Measurements from ENCODE around the gene NUBP1.
A peak's percentile ranks its signal among the peaks of the same experiment; 100 is the strongest.
"Not testable (repeated sequence)": the region's sequence is repeated elsewhere in the genome, so short reads cannot be mapped to it uniquely, and the experiment has no call there.

NUBP1 gene

GRCh38 chr16:10743610-10744369 is at the start of gene NUBP1:
NUBP1 (plus strand) TSS chr16:10743842; CDS start chr16:10743864, 22 bp downstream.
- DNase-seq: peak; percentile 88

DNA sequence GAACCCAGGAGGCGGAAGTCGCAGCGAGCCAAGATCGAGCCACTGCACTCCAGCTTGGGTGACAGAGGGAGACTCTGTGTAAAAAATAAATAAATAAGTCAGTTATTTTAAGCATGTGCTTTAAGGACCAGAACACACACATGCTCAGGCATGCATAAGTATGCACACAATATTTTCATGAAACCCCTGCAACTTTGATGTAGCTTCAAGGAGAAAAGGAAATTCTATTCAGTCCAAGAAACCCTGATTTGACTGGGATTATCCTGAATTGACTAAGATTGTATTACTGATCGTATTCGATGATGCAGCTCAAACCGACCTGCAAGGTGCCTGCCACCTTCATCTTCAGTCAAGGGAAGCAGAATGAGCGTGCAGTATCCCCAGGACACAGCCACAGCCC is 49.8 kb upstream of the NUBP1 start:
- no peak for DNase-seq

- DNase-seq: no peak
Measured at GRCh38 chr16:10694306-10694705, 49.3 kb upstream of the NUBP1 start.

GRCh38 chr16:10694830-10695229 is 48.8 kb upstream of the NUBP1 start, which contains the start of gene TEKT5:
TEKT5 (minus strand) TSS chr16:10694930; CDS start chr16:10694873, 57 bp downstream.
- DNase-seq: no peak

GRCh38 chr16:10699756-10700155 is 43.9 kb upstream of the NUBP1 start:
- no peak for DNase-seq

GRCh38 chr16:10708969-10709368 is 34.7 kb upstream of the NUBP1 start:
- DNase-seq: no peak

GRCh38 chr16:10728003-10728887 is 15.4 kb upstream of the NUBP1 start:
- DNase-seq: no peak

DNA sequence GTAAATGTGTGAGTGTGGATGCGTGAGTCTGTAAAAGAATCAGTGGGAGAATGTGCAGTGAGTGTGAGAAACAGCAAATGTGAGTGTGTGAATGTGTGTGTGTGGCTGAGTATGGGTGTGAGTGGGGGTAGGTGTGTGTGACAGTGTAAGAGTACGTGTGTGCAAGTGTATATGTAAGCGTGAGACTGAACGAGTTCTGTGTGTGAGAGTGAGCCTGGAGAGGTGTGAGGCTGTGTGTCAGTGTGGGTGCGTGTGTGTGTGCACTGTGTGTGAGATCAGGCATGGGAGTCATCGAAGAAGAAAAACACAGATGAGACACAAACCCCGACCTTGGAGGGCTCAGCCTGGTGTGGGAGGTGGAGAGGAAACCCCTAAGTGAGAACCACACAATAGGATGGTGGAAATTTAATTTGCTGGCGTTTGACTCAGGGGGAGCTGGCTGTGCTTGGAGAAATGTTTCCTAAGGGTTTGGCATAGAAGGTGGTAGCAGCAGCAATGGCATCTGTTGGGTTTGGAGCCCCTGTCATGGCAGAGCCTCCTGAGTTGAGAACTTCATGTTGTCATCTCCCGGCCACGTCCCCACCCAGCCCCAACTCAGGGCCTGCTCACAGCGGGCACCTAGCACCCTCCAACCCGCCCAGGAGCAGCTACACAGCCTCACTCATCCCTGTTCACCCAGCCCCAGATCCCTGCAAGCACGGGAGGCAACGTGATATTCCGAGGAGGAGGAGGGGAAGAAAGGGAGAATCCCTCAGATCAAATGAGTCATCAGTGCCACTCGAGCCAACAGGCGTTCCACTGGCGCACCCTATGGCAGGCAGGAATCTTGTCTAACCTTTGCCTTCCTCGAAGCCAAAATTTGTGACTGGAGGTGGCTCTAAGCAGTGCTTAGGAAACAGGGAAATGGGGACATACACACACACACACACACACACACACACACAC is 14.3 kb upstream of the NUBP1 start:
- no peak for DNase-seq

DNA sequence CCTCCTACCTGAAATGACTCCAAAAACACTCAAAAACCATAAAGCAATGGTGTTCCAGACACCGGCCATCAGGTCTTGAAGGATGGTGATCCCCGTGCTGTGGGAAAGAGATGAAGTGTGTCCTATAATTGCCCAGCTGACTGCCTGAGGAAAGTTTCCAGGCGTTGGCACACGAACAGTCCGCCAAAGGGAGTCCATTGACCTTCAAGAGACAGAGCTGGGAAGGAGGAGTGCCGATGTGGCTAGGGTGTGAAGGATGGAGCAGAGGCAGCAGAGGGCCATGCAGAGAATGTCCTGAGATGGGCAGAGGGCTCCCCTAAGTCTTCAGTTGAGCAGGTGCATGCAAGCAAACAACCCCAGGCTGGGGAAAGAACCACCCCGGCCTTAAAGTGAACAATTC is 11.9 kb upstream of the NUBP1 start:
- DNase-seq: no peak

GRCh38 chr16:10737068-10737625 is 6.5 kb upstream of the NUBP1 start:
- peak; percentile 8 for DNase-seq

DNA sequence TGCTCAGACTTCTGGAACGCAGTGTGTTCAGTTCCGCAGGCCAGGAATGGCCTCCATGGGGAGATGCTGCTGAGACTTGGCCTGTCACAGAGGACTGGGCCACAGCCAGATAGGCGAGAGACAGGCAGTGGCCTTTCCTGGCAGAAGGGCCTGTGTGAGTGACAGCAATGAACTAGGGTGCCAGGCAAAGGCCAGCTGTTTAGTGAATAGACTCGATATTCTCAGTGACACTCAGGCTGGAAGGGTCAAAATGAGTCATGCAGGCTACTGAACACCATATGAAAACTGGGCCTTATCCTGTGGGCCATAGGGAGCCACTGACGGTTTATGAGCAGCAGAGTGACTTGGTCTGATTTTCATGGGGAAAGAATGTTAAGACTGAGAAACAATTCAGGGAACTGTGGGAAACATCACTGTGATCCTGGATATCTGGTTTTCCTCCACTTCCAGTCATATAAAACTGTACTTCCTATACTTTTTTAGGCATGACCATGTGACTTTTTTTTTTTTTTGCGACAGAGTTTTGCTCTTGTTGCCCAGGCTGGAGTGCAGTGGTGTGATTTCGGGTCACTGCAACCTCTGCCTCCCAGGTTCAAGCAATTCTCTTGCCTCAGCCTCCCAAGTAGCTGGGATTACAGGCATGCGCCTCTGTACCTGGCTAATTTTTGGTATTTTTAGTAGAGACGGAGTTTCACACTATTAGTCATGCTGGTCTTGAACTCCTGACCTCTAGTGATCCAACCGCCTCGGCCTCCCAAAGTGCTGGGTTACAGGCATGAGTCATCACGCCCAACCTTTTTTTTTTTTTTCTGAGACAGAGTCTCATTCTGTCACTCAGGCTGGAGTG is 5.2 kb upstream of the NUBP1 start:
- no peak for DNase-seq

DNA sequence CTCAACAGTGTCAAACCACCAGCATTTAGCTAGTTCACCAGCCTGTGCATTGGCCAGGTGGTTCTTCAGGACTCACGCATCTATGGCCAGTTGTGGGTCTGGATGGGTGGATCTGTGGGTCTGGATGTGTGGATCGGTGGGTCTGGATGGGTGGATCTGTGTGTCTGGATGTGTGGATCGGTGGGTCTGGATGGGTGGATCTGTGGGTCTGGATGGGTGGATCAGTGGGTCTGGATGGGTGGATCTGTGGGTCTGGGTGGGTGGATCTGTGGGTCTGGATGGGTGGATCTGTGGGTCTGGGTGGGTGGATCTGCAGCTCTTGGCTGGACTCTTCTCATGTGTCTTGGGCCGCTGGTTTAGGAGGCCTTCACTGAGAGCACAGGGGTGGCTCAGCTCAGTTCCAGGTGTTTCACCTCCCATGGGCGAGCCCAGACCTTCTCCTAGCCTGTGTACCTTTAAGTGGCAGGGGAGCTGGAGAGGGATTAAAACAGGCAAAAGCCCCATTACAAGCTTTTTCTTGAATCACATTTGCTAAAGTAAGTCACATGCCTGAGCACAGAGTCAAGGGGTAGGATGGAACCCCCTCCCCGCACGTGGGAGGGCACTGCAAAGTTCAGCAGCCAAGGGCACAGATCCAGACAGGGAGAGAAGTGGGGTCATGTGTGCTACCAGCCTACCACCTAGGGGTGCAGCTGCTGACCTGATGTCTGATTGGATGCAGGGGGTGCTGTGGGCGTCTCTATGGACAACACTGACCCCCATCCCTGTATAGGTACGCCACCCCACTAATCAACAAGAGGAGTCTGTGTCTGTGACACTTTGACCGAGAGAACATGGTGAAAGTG is 3.4 kb upstream of the NUBP1 start:
- no peak for DNase-seq

- no peak for DNase-seq
Measured at GRCh38 chr16:10740845-10741208, 2.8 kb upstream of the NUBP1 start.

GRCh38 chr16:10741249-10741648 is 2.4 kb upstream of the NUBP1 start:
- DNase-seq: not testable (repeated sequence)

DNA sequence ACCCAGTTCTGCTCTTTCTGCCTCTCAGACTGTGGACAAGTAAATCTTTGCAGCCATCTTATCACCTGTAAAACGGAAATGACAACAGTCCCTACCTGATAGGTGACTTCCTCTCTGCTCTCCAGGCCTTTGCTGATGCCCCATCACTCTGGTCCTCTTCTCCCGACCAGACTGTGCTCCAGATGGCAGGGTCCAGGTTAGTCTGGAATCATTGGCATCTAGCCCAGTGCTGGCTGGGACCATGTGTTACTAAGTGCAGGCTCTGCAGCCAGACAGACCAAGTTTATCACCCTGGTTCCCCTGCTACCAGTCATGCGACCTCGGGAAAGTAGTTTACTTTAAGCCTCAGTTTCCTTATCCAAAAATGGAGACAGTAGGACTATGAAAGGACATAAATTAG is 1.8 kb upstream of the NUBP1 start:
- DNase-seq: no peak

DNA sequence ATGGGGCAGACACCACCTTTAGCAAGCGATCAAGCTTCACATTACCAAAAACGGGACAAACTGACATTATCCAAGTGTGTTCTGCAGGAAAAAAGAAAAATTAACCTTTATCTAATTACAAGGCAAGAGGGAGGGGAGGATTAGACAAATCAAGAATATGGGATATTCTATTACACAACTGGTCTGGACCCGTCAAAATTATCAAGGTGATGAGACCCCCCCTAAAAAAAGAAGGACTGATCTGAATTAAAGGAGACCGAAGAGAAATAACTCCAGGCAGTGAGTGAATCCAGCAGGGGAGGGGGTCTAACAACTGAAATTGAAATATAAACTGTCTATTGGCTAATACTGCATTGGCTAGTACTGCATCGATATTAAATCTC is 424 bp upstream of the NUBP1 start:
- DNase-seq: no peak

GRCh38 chr16:10744370-10745030 is 858 bp downstream of the NUBP1 start:
- DNase-seq: no peak

GRCh38 chr16:10745841-10746240 is 2.2 kb downstream of the NUBP1 start:
- DNase-seq: no peak

GRCh38 chr16:10750793-10751192 is 7.2 kb downstream of the NUBP1 start:
- DNase-seq: no peak

DNA sequence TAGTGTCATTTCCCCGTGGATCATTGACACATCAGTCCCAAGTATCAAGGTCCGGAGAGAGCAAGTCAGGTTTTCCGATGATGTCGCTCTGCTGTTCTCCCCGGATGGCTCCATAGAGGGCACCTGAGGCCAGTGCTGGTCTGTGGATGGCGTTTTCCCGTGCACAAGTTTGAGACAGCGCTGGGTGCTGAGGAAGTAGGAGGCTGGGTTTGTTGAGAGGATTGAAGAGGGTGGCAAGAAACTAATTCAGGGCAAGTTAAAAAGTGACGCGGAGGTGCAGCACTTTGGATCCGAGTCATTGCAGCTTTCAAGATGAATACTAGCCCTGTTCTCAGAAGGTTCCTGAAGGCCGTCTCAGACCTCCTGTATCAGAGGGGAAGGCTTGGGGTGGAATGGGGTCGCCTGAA is 7.7 kb downstream of the NUBP1 start:
- no peak for DNase-seq

All from NCI-H1417 treated with DMSO at 0.1 percent for 48 hours (cell line).